HG02840 (cell line): Measurements from ENCODE around the gene APOBEC3H.

Source experiments
- ATAC-seq: cut with Tn5 transposase; IDR thresholded peaks from one replicate; pipeline ENCODE4 v1.9.1; 2021; ENCODE audit warnings: mild to moderate bottlenecking, moderate library complexity, moderate number of reproducible peaks; ENCODE audit not compliant: unreplicated experiment, low FRiP score

The APOBEC3H gene

DNA sequence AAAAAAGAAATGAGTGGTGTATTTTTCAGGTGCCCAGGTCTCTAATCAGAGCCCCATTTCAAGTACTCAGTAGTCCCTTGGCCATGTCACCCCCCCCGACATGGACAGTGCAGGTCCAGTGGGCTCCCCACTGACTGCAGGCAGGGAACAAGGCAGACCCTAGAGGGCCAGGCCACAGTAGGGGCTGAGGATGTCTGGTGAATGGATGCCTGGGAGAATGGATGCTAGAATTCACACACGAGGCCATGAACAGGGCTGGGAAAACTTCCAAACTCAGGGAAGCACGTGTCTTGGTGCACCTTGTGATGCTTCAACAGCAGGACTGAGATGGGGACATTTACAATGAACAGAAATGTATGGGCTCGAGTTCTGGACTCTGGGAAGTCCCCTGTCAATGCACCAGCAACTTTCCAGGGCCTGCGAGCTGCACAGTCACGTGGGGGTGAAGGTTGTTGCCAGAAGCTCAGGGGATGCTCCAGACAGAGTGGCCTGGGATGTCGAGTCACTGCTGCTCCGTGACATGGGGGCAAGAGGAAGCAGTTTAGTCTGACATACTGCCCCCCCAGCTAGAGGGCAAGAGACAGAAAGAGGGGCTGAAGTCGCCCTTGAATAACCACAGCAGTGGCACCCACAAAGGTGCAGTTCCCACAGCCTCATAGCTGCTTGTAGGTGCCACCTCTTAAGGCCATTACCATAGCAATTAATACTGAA lies 16.8 kb upstream of the APOBEC3H start:
- no peak for ATAC-seq

DNA sequence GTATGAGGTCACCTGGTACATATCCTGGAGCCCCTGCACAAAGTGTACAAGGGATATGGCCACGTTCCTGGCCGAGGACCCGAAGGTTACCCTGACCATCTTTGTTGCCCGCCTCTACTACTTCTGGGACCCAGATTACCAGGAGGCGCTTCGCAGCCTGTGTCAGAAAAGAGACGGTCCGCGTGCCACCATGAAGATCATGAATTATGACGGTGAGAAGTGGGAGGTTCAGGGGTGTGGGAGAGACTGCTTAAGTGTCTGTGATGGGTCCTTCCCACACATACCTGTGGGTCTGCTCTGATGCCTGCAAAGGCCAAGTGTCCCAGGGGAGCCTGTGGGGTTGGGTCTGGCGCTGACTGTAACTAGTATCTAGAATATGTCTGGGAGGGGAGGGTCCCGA lies 16.0 kb upstream of the APOBEC3H start:
- ATAC-seq, result no peak

DNA sequence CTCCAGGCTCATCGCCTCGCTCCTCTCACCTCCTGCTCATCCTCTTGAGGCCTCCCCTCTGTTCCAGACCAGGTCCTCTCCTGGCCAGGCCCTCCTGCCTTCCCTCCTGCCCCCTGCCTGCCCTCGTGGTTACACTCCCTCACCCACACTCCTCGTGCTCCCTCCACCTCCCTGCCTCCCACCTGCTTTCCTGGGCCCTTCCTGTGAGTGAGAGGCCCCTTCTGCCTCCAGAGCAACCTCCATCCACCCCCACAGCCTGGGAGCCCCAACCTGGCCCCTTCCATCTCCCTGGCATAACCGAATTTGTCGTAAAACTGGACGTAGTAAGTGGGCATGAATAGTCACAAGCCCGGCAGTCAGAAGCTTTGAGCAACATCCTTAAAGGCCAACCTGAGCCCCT lies 15.4 kb upstream of the APOBEC3H start:
- ATAC-seq, result no peak

DNA sequence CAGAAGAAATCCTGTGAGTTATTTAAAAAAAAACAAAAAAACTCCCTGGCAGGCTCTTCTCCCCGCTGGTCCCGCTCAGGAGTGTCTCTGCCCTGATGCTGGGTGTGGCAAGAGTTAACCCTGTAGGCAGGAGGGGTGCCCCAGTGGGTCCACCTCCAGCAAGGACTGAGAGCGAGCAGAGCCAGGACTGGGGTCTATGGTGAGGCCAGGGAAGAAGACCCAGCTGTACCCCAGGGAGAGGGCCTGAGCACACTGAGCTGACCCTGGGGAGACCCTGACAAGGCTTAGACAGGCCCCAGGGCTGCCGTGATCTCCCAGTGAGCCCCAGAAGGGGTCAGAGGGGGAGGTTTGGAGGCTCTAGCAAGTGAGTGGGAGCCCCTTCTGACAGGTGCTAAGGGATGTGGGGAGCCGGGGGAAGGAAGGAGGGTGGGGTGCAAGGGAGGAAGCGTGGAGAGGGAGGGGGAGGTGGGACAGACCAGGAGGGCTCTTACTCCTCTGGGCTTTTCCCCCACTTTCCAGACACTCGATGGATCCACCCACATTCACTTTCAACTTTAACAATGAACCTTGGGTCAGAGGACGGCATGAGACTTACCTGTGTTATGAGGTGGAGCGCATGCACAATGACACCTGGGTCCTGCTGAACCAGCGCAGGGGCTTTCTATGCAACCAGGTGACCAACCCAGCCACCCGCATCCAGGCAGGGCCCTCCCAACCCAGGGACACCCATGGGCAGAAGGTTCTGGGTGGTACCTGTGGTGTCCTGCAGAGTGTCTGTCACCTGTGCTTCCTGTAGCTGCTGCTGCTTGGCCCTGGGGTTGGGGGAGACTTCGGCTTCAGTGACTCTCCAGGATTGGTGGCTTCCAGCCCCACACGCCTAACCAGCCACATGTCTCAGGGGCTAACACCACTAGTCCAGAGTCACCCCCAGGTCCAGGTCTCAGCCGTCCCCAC lies 13.6 kb upstream of the APOBEC3H start:
- ATAC-seq, result no peak

DNA sequence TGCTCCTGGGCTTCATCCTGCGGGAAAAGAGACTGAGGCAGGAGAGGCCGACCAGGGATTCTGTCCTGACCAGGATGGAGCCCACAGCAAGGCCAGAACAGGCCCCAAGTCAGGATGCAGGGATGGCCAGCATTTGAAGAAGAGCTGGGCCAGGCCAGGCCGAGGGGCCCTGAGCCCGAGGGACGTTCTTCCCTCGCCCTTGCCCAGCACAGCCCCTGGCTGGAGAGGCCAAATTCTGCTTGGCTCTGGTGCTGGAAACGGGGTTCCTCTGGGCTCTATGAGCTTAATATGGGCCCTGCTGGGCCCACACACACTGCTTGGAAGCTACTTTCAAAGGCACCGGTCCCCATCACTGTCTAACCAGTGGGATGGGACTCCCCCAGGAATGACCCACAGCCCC lies 12.4 kb upstream of the APOBEC3H start:
- no peak for ATAC-seq

DNA sequence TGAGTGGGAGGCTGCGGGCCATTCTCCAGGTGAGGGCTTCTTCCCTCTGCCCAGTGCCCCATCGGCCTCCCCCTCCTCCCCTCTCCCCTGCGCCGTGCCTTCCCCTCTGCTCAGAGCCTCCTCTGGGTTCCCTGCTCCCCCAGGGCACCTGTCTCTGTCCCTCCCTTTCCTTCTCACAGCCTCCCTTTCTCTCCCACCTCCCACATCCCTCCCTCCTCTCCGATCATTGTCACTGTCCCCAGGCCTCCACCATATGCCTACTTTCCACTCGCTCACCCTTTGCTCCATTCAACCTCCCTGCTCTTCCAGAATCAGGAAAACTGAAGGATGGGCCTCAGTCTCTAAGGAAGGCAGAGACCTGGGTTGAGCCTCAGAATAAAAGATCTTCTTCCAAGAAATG lies 9.9 kb upstream of the APOBEC3H start:
- ATAC-seq, result no peak

DNA sequence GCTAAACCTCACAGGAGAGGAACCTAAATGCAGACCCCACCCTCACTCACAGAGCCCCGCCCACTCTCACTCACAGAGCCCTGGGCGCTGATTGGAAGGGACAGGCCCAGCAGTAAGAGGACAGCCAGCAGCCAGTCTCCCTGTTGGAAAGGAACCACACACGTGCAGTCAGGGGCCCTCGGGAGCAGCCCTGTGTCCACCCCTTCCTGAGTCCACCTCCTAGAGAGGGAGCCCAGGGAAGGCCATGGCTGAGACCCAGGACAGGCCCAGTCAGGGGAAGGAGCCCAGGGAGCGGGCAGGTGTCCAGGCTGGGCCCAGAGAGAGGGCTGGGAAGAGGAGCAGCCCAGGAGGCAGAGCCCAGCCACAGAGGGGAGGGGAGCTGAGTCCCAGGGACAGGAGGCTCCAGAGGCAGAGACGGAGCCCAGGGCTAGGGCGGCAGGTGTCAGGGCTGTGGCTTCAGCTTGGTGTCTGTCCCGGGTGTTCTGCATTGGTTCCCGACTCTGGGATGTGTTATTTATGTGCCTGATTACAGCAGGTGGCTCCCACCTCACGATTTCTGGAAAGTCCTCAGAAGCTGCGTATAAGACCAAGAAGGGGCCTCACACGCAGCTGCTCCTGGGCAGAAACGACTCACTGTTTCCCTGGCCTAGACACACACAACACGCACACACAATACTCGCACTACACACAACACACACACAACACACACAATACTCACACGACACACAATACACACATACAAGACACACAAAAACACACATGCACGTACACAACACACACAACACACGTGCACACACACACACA lies 9.0 kb upstream of the APOBEC3H start:
- no peak for ATAC-seq

DNA sequence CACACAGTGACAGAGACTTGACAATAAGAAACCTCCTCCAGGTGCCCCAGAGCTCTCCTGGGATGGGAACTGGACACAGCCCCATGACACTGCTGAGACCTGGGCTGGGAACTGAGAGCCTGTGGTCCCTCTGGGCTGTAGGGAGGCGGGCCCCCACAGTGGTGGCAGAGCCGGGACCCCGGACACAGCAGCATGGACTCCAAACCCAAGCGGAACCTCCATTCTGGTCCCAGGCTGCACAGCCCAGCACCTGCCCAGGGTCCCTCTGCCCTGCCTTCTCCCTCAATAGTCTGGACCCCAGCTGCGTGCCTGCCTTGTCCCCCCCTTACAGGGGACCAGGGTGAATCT lies 8.4 kb upstream of the APOBEC3H start:
- no peak for ATAC-seq

DNA sequence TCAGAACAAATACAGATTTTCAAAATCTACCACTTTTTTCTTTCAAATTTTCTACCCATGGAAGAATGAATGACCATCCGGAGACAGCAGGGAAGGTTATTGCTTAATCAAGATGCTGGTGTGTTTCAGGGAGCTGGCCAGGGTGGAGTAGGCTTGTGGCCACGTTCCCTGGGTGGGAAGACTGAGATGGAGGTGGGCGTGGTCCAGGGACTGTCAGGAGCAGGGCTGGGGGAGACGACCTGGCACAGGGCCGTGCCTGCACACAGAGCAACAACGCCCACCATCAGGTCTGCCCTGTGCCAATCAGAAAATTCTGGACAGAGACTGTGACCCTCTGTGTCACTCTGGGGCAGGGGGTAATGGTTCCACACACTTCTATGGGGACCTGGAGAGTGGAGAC lies 7.1 kb upstream of the APOBEC3H start:
- ATAC-seq, result no peak

DNA sequence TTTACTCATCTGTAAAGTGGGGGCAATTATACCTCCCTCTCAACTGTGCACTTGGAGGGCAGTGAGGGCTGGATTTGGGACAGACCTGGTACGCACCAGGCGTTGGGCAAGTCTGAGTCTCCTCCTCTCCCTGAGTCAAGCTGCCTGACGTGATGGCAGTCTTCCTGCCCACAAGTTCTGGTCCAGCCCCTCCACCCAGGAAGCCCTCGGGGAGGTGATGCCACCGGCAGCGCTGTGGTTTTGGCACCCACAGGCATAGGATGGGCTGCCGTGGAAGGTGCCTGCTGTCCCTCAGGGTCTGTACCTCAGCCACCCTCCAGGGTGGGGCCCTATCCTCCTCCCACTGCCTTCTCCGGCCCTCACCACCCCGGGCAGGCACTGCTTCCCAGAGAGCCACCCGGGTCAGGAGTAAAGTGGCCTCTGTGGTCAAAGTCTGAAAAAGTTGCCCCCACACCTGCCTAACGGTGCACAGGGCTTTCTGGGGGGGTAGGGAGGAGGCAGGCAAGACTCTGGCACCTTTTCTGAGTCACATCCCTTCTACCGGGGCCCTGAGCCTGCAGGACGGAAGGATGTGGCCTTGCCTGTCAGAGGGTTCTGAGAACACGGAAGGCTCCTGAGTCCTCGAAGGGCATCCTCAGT lies 6.5 kb upstream of the APOBEC3H start:
- no peak for ATAC-seq

DNA sequence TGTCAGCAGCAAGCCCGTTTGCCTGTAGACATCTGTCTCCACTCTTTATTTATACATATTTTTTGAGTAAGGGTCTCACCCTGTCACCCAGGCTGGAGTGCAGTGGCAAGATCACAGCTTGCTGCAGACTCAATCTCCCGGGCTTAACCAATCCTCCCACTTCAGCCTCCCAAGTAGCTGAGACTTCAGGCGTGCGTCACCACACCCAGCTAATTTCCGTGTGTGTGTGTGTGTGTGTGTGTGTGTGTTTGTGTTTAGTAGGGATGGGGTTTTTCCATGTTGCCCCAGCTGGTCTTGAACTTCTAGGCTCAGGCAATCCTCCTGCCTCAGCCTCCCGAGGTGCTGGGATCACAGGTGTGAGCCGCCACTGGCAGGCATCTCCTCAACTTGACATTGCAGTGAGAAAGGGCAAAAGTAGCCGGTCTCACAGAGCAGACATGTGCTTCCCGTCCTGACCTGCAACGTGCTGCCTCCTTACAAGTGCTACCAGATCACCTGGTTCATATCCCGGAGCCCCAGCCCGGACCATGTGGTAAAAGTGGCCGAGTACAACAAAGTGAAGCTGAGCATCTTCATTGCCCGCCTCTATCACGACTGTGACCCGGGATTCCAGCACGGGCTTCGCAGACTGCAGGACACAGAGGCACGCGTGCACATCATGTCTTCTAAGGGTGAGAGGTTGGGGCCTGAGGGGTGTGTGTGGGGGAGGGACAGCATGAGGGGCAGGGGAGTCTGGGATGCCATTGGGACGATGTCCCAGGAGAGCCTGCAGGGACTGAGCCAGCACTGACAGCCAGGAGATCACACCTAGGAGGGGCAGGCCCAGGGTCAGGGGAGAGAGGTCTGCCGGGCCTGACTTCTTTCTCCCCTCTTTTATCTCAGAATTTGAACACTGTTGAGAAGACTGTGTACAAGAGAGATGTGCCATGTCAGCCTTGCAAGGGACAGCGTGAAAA lies 5.6 kb upstream of the APOBEC3H start:
- no peak for ATAC-seq

DNA sequence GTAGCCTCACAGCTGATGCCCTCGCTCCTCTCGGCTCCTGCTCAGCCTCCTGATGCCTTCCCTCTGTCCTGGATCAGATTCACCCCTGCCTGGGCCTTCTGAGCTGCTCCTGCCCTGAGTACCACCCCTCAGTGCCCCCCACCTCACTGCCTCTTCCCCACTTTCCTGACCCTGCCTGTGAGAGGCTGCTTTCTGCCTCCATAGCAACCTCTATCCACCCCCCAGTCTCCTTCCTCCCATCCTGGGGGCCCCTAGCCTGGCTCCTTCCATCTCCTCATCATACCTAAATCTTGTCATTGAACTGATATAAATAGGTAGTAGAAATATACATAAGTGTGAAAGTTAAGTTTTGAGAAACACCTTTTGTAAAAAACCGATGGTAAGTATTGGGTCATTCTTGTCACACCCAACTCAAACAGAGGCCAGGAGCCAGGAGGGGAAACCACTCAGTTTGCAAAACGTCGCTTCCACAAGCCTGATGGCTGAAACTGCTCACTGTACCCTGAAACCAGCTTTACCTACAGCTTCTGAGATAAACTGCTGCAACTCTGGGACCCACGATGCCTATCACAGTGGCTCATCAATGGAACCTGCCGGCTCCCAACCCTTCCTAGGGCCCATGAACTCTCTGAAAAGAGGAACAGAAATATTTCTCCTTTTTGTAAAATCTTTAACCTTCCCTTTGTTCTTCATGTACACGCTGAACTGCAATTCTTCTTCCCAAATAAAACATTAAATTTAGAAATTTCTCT lies 4.8 kb upstream of the APOBEC3H start:
- ATAC-seq, result no peak

DNA sequence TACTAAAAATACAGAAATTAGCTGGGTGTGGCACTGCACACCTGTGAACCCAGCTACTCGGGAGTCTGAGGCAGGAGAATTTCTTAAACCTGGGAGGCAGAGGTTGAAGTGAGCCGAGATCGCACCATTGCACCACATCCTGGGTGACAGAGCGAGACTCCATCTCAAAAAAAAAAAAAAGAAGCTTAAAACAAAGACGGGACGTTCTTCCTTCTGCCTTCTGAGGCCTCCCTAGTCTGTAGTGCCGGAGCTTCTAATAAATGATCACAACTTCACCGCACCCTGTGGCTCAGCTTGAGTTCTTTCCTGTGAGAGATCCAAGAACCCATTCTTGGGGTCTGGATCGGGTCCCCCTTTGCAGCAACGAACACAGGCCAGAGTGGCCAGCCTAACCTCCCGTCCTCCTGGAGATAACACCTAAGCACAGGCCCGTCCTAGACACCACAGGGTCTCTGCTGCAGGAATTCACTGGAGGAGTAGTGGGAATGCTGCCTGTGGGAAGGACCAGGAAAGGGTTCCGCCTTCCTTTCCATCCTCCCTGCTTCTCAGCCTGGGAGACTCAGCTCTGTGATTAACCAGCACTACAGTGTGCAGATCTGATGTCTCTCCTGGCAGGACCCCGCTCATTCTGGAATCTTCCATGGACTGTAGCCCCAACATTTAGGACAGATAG lies 2.2 kb upstream of the APOBEC3H start:
- ATAC-seq, result no peak

DNA sequence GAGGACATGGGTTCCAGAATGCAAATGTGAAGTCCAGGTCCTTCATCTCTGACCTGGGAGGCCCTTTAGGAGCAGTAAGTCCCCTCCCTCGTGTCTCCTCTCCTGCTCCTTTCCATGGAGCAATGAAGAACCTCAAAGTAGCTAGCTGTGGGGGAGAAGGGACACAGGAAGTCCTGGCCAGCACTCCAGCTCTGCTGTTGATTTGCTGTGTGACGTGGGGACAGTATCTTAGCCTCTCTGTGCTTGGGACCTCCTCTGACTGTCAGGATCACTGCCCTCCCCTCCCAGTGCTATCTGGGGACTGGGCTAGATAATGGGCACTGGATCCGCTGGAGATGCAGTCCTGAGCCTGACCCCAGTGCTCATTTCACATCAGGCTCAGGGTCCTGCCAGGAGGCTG lies 1.1 kb upstream of the APOBEC3H start:
- no peak for ATAC-seq

DNA sequence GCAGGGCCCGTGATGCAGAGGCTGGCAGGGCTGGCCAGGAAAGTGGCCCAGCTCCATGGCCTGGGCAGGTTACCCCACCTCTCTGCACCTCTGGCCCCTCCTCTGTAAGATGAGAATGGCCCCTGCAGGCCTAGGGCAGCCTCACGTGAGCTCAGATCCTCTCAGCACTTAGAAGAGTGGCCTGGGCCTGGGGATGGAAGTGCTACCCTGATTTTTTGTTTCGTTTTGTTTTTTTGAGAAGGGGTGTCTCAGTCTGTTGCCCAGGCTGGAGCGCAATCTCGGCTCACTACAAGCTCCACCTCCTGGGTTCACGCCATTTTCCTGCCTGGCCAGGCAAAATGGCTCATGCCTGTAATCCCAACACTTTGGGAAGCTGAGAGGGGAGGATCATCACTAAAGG lies 982 bp downstream of the APOBEC3H start:
- no peak for ATAC-seq

DNA sequence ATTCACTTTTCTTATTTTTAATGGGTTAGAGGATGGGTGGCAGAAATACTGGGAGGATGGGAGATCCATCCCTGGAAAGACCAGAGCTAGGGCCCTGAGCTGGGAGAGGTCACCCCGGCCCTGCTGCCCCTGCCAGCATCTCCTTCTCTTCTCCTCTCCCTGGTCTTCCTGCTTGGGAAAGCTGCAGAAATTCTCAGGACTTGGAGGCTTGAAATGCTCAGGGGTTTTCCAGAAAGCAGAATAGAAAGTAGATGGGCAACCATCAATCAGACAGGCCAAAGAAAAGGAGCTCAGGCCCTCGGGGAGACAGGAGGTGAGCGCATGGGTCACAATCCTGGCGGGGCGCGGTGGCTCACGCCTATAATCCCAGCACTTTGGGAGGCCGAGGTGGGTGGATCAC lies 1.5 kb downstream of the APOBEC3H start:
- no peak for ATAC-seq

DNA sequence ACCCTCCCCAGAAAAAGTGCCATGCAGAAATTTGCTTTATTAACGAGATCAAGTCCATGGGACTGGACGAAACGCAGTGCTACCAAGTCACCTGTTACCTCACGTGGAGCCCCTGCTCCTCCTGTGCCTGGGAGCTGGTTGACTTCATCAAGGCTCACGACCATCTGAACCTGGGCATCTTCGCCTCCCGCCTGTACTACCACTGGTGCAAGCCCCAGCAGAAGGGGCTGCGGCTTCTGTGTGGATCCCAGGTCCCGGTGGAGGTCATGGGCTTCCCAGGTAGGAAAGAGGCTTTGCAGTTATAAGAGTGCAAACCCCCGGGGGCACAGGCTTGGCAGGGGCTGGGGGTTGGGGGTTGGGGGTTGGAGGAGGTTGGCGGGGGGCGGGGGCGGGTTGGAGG lies 4.2 kb downstream of the APOBEC3H start:
- no peak for ATAC-seq

DNA sequence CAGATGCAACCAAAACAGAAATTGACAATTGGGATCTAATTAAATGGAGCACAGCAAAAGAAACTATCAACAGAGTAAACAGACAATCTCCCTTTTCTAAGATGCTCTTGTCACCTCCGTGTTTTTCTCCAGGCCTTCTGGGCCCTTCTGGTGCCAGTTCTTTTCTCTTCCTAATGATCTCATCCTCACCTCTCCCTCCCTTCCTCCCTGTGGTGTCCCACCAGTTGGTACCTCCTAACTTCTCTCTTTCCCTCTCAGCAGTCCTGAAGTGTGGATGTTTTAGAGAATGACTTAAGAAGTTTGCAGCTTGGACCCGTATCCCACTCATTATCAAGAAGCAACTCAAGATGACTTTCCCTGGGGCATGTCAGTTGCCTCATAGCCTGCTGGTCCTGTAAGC lies 6.4 kb downstream of the APOBEC3H start:
- no peak for ATAC-seq
